Uterus (tissue), 2 donors: ENCODE measurements around the gene ABLIM2.

Experiments used
- POLR2A ChIP-seq, 2 donors: fragments of 450-650 bp; IDR thresholded peaks; one replicate each; pipeline ENCODE4 v1.6.1; 2016; ENCODE audit warnings: antibody characterized with exemption in 2 of 2, mild to moderate bottlenecking in 1 of 2, moderate library complexity in 1 of 2
- TF ChIP-seq, protein P1 (sequence below), 4 experiments: fragments of 200-600 bp in 2 of 4; fragments of 450-650 bp in 2 of 4; sonication (generic) in 2 of 4; IDR thresholded peaks; one replicate each; pipeline ENCODE4 v1.5.1; 2016 to 2019; ENCODE audit warnings: antibody characterized with exemption in 4 of 4, mild to moderate bottlenecking in 2 of 4, moderate library complexity in 1 of 4

DNA sequence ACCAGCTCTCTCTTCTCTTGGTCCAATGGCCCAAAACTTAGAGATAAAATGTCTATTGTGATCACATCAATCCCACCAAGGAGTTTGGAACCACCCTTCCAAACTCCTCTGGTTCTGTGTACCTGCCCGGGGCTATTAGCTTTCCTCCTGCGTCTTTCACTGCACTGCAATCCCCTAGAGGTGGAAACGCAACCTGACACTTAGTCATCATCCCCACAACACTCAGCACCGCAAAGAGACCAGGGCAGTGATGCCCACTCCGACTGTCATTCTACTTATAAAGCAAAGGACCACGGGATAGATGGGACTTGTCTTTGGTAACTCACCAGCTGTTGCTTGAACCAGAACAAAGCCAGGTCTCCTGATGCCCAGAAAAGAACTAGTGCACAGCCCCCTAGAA lies 240.9 kb downstream of the ABLIM2 start:
- TF ChIP-seq, protein P1, sequence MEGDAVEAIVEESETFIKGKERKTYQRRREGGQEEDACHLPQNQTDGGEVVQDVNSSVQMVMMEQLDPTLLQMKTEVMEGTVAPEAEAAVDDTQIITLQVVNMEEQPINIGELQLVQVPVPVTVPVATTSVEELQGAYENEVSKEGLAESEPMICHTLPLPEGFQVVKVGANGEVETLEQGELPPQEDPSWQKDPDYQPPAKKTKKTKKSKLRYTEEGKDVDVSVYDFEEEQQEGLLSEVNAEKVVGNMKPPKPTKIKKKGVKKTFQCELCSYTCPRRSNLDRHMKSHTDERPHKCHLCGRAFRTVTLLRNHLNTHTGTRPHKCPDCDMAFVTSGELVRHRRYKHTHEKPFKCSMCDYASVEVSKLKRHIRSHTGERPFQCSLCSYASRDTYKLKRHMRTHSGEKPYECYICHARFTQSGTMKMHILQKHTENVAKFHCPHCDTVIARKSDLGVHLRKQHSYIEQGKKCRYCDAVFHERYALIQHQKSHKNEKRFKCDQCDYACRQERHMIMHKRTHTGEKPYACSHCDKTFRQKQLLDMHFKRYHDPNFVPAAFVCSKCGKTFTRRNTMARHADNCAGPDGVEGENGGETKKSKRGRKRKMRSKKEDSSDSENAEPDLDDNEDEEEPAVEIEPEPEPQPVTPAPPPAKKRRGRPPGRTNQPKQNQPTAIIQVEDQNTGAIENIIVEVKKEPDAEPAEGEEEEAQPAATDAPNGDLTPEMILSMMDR (IDR thresholded peaks at IDR 0.05) = no peak
- TF ChIP-seq POLR2A (IDR thresholded peaks at IDR 0.05) = no peak
